ENCODE measurements around the gene ATR. TPM values are rescaled to one million over a fixed set of nuclear protein-coding genes. Genes with fewer than 3 reads are reported as not detected.

The ATR gene
- polyA plus RNA-seq, 2 of the 4 experiments (the other 2 are of a cell fraction) = 13.9 to 36.2 TPM

DNA sequence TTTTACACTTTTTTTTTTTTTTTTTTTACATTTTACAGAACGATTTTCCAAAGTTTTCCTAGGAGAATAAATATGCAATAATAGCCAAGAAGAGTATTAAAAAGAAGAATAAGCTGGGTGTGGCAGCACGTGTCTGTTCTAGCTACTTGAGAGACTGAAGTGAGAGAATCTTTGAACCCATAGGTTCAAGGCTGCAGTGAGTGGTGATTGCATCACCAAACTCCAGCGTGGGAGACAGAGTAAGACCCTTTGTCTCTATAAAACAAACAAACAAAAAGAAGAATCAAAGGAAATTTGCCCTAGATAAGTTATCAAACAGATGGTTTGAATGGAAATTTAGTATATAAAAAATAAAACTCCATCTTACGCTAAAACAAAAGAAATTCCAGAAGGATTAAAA is 144.0 kb downstream of the ATR start:
- WGBS (ENCODE audit: missing lambda C conversion rate) = 60% methylated on average over 4 of the region's 4 CpGs

DNA sequence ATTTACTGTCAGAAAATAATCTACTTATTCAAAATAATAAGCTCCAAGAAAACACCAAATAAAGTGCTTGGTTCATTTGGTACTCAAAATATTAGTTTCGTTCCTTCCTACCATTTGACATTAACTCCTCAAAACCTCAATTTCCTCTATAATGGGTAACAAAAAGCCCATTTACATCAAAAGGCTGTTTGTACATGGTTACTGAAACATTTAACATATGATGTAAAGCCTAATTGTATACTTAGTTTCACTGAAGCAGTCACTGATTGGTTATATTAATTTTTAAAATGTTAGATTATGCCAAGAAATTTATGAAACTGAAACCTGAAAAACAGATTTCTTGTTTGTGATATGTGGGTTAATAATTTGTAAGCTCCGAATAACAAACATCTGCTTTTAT is 145.4 kb downstream of the ATR start:
- CTCF ChIA-PET = no interaction called here
- Histone ChIP-seq H3K27ac (no peak overlapping the region), H3K4me2 (no peak overlapping the region), H3K4me3 (no peak overlapping the region), H3K4me1 (no peaks in the 10 kb centered on the region), H3K9me3 (no peaks in the 10 kb centered on the region)
- POLR2A ChIA-PET = no interaction called here
- no peak for TF ChIP-seq HDAC2 (IDR thresholded peaks at IDR 0.05)
- no peak for TF ChIP-seq MYC (IDR thresholded peaks at IDR 0.05; ENCODE audit: borderline replicate concordance, low read length)
- TF ChIP-seq ESRRA (IDR thresholded peaks at IDR 0.05; ENCODE audit: borderline replicate concordance, low read length) = no peak
- no peak for TF ChIP-seq CEBPB (IDR thresholded peaks at IDR 0.05)
- no peak for TF ChIP-seq CHD2 (IDR thresholded peaks at IDR 0.05; ENCODE audit: low read length, partially characterized antibody)
- no peak for TF ChIP-seq SMC3 (IDR thresholded peaks at IDR 0.05)
- TF ChIP-seq, protein P1, sequence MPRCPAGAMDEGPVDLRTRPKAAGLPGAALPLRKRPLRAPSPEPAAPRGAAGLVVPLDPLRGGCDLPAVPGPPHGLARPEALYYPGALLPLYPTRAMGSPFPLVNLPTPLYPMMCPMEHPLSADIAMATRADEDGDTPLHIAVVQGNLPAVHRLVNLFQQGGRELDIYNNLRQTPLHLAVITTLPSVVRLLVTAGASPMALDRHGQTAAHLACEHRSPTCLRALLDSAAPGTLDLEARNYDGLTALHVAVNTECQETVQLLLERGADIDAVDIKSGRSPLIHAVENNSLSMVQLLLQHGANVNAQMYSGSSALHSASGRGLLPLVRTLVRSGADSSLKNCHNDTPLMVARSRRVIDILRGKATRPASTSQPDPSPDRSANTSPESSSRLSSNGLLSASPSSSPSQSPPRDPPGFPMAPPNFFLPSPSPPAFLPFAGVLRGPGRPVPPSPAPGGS (IDR thresholded peaks at IDR 0.05) = no peak
- no peak for TF ChIP-seq RARB (CRISPR knock-in tag; IDR thresholded peaks at IDR 0.05)
- no peak for TF ChIP-seq ZC3H11A (IDR thresholded peaks at IDR 0.05)
- TF ChIP-seq BHLHE40 (IDR thresholded peaks at IDR 0.05; ENCODE audit: low read depth, low read length) = no peak
- no peak for ATAC-seq
- DNase-seq (ENCODE audit: low read depth in 1 of 2, low spot score in 1 of 2) = no peak
- 90% methylated on average over 2 of the region's 2 CpGs for WGBS (ENCODE audit: missing lambda C conversion rate)
- FAIRE-seq = peak; percentile 23

More for the DNA sequence above, 144.0 kb downstream of the ATR start:
- no peak overlapping the region for H3K27ac ChIP-seq
- POLR2A ChIA-PET = no interaction called here
- no peak for TF ChIP-seq MAFK (IDR thresholded peaks at IDR 0.05; ENCODE audit: partially characterized antibody)
- TF ChIP-seq TFCP2L1 (CRISPR knock-in tag; IDR thresholded peaks at IDR 0.05) = no peak
- TF ChIP-seq, protein P2, sequence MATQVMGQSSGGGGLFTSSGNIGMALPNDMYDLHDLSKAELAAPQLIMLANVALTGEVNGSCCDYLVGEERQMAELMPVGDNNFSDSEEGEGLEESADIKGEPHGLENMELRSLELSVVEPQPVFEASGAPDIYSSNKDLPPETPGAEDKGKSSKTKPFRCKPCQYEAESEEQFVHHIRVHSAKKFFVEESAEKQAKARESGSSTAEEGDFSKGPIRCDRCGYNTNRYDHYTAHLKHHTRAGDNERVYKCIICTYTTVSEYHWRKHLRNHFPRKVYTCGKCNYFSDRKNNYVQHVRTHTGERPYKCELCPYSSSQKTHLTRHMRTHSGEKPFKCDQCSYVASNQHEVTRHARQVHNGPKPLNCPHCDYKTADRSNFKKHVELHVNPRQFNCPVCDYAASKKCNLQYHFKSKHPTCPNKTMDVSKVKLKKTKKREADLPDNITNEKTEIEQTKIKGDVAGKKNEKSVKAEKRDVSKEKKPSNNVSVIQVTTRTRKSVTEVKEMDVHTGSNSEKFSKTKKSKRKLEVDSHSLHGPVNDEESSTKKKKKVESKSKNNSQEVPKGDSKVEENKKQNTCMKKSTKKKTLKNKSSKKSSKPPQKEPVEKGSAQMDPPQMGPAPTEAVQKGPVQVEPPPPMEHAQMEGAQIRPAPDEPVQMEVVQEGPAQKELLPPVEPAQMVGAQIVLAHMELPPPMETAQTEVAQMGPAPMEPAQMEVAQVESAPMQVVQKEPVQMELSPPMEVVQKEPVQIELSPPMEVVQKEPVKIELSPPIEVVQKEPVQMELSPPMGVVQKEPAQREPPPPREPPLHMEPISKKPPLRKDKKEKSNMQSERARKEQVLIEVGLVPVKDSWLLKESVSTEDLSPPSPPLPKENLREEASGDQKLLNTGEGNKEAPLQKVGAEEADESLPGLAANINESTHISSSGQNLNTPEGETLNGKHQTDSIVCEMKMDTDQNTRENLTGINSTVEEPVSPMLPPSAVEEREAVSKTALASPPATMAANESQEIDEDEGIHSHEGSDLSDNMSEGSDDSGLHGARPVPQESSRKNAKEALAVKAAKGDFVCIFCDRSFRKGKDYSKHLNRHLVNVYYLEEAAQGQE (IDR thresholded peaks at IDR 0.05) = no peak
- TF ChIP-seq TP53 (CRISPR knock-in tag; IDR thresholded peaks at IDR 0.05) = no peak
- no peak for TF ChIP-seq SMC3 (IDR thresholded peaks at IDR 0.05)
- TF ChIP-seq, protein P1 (IDR thresholded peaks at IDR 0.05) = no peak
- DNase-seq (ENCODE audit: low read depth in 1 of 2, low spot score in 1 of 2) = no peak
- CTCF ChIA-PET = no interaction called here
- H3K4me1 ChIP-seq = no peaks in the 10 kb centered on the region
- ATAC-seq = no peak
- H3K9me3 ChIP-seq = no peaks in the 10 kb centered on the region
- no peak overlapping the region for H3K4me3 ChIP-seq
- H3K4me2 ChIP-seq = no peak overlapping the region
- FAIRE-seq = no peak

DNA sequence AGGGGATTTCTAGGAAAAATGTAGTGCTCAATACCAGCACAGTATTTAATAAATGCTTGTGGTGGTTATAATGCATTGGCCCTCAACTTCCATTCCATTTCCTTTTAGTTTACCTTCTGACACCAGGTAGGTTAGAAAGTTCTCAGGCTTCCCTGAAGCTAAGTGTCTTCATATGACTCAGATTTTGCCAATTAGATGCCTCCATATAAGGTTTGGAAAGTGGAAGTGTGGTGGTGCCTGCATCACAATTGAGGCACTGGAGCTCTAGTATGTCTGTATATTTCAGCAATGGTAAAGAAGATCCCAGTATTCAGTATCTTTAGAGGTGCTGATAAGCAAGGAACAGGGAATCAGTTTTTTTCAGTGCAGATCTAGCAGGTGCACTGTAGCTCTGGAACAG is 149.0 kb downstream of the ATR start:
- no peaks in the 10 kb centered on the region for H3K4me1 ChIP-seq
- no peak overlapping the region for H3K4me2 ChIP-seq
- POLR2A ChIA-PET = no interaction called here
- CTCF ChIA-PET = no interaction called here
- no peak overlapping the region for H3K27ac ChIP-seq
- ATAC-seq = no peak
- H3K9me3 ChIP-seq = no peaks in the 10 kb centered on the region
- H3K4me3 ChIP-seq = no peak overlapping the region
- FAIRE-seq = no peak
- DNase-seq (ENCODE audit: low read depth in 1 of 2, low spot score in 1 of 2) = no peak
- TF ChIP-seq, protein P3, sequence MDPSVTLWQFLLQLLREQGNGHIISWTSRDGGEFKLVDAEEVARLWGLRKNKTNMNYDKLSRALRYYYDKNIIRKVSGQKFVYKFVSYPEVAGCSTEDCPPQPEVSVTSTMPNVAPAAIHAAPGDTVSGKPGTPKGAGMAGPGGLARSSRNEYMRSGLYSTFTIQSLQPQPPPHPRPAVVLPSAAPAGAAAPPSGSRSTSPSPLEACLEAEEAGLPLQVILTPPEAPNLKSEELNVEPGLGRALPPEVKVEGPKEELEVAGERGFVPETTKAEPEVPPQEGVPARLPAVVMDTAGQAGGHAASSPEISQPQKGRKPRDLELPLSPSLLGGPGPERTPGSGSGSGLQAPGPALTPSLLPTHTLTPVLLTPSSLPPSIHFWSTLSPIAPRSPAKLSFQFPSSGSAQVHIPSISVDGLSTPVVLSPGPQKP (IDR thresholded peaks at IDR 0.05; ENCODE audit: low read depth, low read length) = no peak
- TF ChIP-seq, protein P4, sequence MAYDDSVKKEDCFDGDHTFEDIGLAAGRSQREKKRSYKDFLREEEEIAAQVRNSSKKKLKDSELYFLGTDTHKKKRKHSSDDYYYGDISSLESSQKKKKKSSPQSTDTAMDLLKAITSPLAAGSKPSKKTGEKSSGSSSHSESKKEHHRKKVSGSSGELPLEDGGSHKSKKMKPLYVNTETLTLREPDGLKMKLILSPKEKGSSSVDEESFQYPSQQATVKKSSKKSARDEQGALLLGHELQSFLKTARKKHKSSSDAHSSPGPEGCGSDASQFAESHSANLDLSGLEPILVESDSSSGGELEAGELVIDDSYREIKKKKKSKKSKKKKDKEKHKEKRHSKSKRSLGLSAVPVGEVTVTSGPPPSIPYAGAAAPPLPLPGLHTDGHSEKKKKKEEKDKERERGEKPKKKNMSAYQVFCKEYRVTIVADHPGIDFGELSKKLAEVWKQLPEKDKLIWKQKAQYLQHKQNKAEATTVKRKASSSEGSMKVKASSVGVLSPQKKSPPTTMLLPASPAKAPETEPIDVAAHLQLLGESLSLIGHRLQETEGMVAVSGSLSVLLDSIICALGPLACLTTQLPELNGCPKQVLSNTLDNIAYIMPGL (CRISPR knock-in tag; IDR thresholded peaks at IDR 0.05; ENCODE audit: borderline replicate concordance) = no peak
- TF ChIP-seq HOXA7 (CRISPR knock-in tag; IDR thresholded peaks at IDR 0.05) = no peak
- TF ChIP-seq FOSL2 (IDR thresholded peaks at IDR 0.05) = no peak
- no peak for TF ChIP-seq FOSL2 (CRISPR knock-in tag; IDR thresholded peaks at IDR 0.05)
- TF ChIP-seq RAD21 (conservative IDR thresholded peaks at IDR 0.05 in 1 of 2, IDR thresholded peaks at IDR 0.05 in 1 of 2) = no peak
- TF ChIP-seq POLR2AphosphoS2 (conservative IDR thresholded peaks at IDR 0.05; ENCODE audit: low read length) = no peak
- TF ChIP-seq PHF8 (IDR thresholded peaks at IDR 0.05; ENCODE audit: borderline replicate concordance, low read depth) = no peak
- TF ChIP-seq, protein P5, sequence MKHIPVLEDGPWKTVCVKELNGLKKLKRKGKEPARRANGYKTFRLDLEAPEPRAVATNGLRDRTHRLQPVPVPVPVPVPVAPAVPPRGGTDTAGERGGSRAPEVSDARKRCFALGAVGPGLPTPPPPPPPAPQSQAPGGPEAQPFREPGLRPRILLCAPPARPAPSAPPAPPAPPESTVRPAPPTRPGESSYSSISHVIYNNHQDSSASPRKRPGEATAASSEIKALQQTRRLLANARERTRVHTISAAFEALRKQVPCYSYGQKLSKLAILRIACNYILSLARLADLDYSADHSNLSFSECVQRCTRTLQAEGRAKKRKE (CRISPR knock-in tag; IDR thresholded peaks at IDR 0.05; ENCODE audit: low read depth) = no peak
- no peak for TF ChIP-seq SREBF2 (IDR thresholded peaks at IDR 0.05)
- TF ChIP-seq, protein P6, sequence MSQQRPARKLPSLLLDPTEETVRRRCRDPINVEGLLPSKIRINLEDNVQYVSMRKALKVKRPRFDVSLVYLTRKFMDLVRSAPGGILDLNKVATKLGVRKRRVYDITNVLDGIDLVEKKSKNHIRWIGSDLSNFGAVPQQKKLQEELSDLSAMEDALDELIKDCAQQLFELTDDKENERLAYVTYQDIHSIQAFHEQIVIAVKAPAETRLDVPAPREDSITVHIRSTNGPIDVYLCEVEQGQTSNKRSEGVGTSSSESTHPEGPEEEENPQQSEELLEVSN (IDR thresholded peaks at IDR 0.05; ENCODE audit: borderline replicate concordance, low read depth) = no peak
